ENCODE measurements around the gene CYB561. TPM values are rescaled to one million over a fixed set of nuclear protein-coding genes. Genes with fewer than 3 reads are reported as not detected.

The CYB561 gene
- total and polyA plus RNA-seq, 10 of the 15 experiments (the other 5 are each of a cell fraction or from before 2014, with no cell fraction given), result 0.52 to 6.9 (median 2.5) TPM

DNA sequence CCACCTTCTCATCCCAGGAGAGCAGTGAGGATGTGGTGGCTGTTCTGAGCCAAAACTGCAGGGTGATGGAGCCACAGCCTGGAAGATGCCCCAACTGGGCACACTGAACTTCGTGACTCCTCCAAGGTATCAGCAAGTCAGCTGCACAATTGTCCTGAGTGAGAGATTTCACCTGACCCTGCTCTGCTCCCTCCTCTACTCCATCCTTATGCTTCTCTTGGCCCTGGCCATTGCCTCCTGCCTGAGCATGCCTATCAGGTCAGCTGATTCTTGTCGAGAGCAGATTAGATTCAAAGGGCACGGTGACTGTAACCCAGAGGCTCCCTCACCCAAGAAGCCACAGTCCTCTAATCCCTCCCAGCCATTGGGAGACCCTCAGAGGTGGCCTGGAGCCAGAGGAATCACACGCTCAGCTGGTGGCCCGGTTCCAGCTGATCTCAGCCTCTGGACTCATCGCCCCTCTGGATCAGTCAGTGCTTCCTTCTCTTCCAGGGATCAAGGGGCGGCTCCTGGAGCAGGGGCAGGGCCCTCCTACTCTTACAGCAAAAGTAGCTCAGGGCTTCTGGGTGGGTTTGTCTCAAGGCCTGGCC is 7.0 kb upstream of the CYB561 start:
- ChIA-PET CTCF (interaction anchor here (0.7 to 1.9 kb wide), 3 partner anchors 28 to 174 kb away, joined by 4 read pairs; no protein-coding TSS in a partner anchor), POLR2A (interaction anchor here (0.6 kb wide), 1 partner anchor 391 kb away, joined by 3 read pairs; no protein-coding TSS in a partner anchor), SMC1A (ENCODE audit: uncharacterized antibody, unreplicated experiment) (interaction anchor here (0.7 kb wide), 1 partner anchor 10 kb away, joined by 3 read pairs; no protein-coding TSS in a partner anchor), RAD21 (ENCODE audit: unreplicated experiment) (interaction anchor here (0.5 to 1.0 kb wide), 2 partner anchors 26 to 46 kb away, joined by 3 read pairs; no protein-coding TSS in a partner anchor)
- H3K9me3 ChIP-seq (replicated peaks; ENCODE audit: control insufficient read depth, insufficient read depth, low read length), result no peaks in the 10 kb centered on the region
- no TSS peak for BruUV-seq (replicated peaks)
- no peak overlapping the region for H2AFZ ChIP-seq (ENCODE audit: control insufficient read depth, low read depth, low read length)
- no peak overlapping the region for H3K4me3 ChIP-seq
- no peaks in the 10 kb centered on the region for H3K4me1 ChIP-seq (ENCODE audit: control insufficient read depth, insufficient read depth, low read length)
- ATAC-seq, result no peak
- no peak overlapping the region for H3K27ac ChIP-seq (ENCODE audit: control insufficient read depth, insufficient read depth)
- no peak for FAIRE-seq
- no peak overlapping the region for H3K4me2 ChIP-seq (ENCODE audit: control insufficient read depth, insufficient read depth)
- no peak overlapping the region for H3K9ac ChIP-seq (ENCODE audit: control insufficient read depth, insufficient read depth, low read length)
- no peaks in the 10 kb centered on the region for H3K27me3 ChIP-seq (replicated peaks in 1 of 2; ENCODE audit: control insufficient read depth in 2 of 2, insufficient read depth in 2 of 2, low read length in 1 of 2)
- H3K79me2 ChIP-seq (ENCODE audit: control insufficient read depth, insufficient read depth, low read length), result no peaks in the 10 kb centered on the region
- no peak for DNase-seq (ENCODE audit: low read depth, low spot score)
- no peaks in the 10 kb centered on the region for H3K36me3 ChIP-seq (ENCODE audit: control insufficient read depth in 2 of 2, insufficient read depth in 2 of 2, low read length in 1 of 2)
- intact Hi-C loops (cut with micrococcal nuclease; ENCODE audit: unreplicated experiment) (no loop called here), in situ Hi-C loops (cut with MboI) (no loop called here)
- WGBS (ENCODE audit: insufficient coverage, insufficient replicate concordance, low lambda C conversion rate, missing lambda C conversion rate), result 42% methylated on average over 7 of the region's 7 CpGs
- no peaks in the 10 kb centered on the region for H4K20me1 ChIP-seq (ENCODE audit: control insufficient read depth, insufficient read depth)
- TF ChIP-seq ZNF622 (IDR thresholded peaks at IDR 0.05) (no peak), MTA3 (IDR thresholded peaks at IDR 0.05; ENCODE audit: borderline replicate concordance, low read length) (no peak), DPF2 (IDR thresholded peaks at IDR 0.05) (no peak), TBL1XR1 (IDR thresholded peaks at IDR 0.05; ENCODE audit: low read depth, low read length) (no peak), NBN (IDR thresholded peaks at IDR 0.05) (no peak), FOS (IDR thresholded peaks at IDR 0.05; ENCODE audit: borderline replicate concordance, extremely low read depth, insufficient read length) (no peak), SREBF2 (IDR thresholded peaks at IDR 0.05; ENCODE audit: low read length) (no peak)
- TF ChIP-seq, protein P1, sequence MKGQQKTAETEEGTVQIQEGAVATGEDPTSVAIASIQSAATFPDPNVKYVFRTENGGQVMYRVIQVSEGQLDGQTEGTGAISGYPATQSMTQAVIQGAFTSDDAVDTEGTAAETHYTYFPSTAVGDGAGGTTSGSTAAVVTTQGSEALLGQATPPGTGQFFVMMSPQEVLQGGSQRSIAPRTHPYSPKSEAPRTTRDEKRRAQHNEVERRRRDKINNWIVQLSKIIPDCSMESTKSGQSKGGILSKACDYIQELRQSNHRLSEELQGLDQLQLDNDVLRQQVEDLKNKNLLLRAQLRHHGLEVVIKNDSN (IDR thresholded peaks at IDR 0.05; ENCODE audit: borderline replicate concordance, extremely low read length, insufficient read depth, low read depth, low read length), result no peak

All from GM12878 (cell line).